Activated T-helper 1 cell treated with anti-CD3 and anti-CD28 coated beads, Interleukin-2, amount 50 U/mL, for 16 hours (primary cell): ENCODE results near the gene CLCF1.
A peak's percentile ranks its signal among the peaks of the same experiment; 100 is the strongest.

Source experiments
- DNase-seq, 2 donors: peaks; one replicate each; pipeline ENCODE4 v3.0.0-alpha.2; 2020; ENCODE audit warnings: low read depth in 1 of 2, low spot score in 1 of 2

Gene CLCF1

DNA sequence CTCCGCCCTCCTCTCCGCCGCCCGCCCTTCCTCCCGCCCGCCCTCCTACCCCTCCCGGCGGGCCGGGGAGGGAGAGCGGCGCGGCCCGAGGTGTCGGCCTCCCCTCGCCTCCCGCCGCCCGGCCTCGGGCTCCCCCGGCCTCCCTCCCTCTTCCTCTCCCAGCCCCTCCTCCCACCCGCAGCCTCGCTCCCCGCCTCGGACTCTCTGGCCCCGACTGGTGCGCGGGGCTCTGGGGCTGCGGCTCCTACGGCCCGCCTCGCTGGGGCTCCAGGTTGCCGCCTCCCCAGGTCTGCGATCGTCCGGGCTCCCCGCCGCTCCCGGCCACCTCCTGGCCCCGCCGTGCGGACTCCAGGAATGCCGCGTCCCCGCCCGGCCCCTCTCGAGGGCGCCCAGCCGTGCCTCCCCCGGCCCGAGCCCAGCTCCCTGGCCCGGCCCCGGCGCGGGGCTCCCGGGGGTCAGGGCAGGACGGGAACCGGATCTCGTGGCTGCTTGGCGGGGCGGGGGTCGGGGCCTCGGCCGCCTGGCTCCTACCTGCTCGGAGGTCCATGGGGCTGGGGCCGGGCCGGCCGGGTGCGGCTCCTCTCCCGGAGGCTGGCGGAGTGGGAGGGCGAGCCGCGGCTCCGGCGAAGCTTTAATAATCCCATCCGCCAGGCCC is at the start of gene CLCF1:
TSS of gene CLCF1 (minus strand) at position 606 of the 655 bp plus-strand sequence. CDS start at position 547, 59 bp downstream.
- DNase-seq = no peak

DNA sequence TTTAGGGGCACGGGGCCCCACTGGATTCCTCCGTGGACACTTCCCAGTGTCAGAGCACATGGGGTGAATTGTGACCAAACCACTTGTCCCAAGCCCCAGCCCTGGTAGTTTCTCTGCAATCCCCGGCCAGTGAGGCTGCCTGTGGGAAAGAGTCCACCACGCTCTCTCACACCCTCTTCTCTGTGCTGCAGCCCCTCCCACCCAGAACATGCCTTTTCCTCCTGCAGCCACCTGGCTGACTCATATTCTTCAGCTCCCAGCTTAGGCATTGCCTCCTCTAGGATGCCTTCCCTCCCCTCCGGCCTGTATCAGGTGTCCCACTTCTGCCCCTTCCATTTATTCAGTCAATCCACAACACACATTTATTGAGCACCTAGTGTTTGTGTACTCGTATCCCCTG is 49.5 kb upstream of the CLCF1 start:
- no peak for DNase-seq

DNA sequence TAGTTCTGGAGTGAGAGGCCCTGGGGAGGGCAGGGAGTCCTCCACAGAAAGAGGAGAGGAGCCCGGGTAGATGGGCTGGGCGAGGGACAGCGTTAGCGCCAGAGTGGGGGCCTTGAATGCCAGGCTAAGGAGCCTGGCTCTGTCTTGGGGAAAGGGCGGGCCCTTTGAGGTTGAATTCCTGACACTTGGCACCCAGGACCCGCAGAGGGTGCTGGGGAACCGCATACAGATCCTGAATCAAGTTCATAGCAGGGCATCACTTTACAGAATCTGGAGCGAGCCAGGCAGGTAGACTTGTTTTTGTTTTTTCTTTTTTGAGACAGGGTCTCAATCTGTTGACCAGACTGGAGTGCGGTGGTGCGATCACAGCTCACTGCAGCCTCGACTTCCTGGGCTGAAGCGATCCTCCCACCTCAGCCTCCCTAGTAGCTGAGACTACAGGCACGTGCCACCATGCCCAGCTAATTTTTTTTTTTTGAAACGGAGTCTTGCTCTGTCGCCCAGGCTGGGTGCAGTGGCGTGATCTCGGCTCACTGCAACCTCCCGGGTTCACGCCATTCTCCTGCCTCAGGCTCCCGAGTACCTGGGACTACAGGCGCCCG is 48.1 kb upstream of the CLCF1 start:
- DNase-seq = no peak

GRCh38 chr11:67420646-67421429 is 47.4 kb upstream of the CLCF1 start:
- peak; percentile 98 for DNase-seq

- DNase-seq = no peak
Observed at GRCh38 chr11:67420147-67420645, 46.8 kb upstream of the CLCF1 start.

DNA sequence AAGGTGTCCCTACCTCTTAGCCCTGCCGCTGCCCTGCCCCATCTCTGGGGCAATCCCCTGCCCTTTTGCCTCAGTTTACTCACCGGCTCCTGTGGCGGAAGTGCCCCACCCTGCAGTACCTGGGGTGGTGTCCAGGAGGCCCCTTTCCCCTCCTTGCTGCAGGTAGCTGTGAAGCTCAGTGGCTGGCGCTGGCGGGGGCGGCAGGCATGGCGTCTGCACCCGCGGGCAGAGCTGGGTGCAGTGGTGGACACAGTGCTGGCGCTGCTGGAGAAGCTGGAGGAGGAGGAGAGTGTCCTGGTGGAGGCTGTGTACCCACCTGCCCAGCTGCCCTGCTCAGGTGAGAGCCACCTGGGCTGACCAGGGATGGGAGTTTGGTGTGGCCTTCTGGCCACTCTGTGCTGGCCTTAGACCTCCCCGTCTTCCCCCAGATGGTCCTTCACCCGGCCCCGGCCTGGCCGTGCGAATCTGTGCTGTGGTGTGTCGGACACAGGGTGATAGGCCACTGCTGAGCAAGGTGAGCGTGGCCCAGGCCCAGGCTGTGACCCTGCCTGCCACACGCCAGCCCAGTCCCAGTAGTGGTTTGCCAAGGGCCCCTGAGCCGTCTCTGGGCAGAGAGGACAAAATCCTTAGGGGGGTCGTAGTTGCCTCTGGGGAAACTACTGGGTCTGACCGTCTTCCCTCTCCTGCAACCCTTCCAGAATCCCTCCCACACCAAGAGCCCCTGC is 46.1 kb upstream of the CLCF1 start:
- DNase-seq = no peak

GRCh38 chr11:67418476-67419281 is 45.3 kb upstream of the CLCF1 start:
- no peak for DNase-seq

DNA sequence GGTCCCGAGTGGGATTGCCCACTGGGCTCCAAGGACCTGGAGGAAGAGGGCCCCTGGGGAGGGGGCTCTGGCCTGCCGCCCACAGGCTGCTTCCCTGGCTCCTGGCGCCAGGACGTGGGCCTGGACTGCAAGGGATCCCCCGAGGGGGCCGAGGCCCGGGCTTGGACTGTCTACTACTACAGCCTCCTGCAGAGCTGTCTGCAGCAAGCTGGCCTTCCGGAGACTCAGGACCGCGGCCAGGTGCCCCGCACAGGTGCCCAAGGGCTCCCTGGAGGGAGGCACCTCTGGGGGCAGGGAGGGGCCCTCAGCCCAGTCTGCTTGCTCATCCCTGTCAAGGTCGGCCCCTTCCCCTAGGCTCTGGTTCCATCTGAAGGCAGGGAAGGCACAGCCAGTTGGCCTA is 44.0 kb upstream of the CLCF1 start:
- no peak for DNase-seq

GRCh38 chr11:67416416-67417335 is 43.3 kb upstream of the CLCF1 start:
- DNase-seq = peak; percentile 45 to 71

DNA sequence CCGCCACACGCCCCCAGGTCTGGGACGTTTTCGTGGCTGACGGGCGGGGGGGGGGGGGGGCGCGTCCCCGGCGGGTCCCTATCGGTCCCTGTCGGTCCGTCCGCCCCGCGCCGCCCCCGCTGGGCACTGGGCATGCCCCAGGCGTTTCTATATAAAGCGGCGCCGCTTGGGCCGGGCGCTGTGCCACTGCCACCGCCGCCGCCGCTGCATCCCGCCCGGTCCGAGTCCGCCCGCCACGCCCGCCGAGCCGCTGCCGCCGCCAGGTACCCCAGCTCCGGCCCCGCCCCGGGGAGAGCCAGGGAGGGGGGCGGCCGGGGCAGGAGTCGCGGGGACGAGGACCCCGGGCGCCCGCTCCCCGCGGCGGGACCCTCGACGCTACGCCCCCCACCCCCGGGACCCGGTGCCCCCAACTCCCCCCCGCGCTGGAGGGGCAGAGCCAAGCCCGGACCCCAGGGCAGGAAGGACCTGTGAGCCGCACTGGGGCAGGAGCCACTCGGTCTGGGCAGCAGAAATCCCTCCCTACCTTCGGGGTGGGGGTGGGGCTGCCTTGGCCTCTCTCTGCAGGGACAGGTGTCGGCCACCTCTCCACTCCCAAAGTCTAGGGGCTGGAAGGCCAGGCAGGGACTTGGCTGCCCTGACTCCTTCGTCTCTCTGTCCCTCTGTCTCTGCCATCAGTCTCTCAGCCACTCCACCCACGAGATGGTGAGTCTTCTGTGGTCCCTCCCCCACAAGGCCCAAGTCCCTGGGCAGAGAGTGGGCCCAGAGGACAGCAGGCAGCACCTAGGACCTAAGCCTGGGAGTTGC is 42.3 kb upstream of the CLCF1 start, which contains the start of gene CARNS1:
TSS of gene CARNS1 (plus strand) at position 178 of the 804 bp plus-strand sequence. CDS start at position 700, 522 bp downstream.
- no peak for DNase-seq

DNA sequence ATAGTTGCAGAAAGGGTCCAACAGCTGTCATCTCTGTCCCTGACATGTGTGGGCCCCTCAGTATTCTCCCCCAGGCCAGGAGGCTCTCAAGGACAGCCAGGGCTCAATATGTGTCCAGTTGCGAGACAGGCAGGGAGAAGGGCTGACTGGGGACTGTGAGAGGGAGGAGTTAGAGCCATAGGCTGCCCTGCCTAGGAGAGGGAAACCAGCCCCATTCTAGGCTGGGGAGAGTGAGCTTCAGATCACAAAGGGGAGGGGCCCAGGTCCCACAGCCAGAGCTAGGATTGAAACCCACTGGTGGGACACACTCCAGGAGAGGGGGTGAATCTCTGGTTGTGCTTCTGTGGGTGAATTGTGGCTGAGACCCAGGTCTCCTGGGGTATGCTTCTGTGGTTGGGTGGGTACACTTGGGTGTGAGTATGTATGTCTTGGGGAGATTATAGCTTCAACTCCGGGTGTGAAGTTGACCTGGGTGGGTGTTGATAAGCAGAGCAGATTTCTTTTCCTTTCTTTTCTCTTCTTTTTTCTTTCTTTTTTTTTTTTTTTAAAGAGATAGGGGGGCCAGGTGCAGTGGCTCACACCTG is 40.0 kb upstream of the CLCF1 start:
- no peak for DNase-seq

GRCh38 chr11:67412495-67413179 is 39.2 kb upstream of the CLCF1 start:
- DNase-seq = no peak

DNA sequence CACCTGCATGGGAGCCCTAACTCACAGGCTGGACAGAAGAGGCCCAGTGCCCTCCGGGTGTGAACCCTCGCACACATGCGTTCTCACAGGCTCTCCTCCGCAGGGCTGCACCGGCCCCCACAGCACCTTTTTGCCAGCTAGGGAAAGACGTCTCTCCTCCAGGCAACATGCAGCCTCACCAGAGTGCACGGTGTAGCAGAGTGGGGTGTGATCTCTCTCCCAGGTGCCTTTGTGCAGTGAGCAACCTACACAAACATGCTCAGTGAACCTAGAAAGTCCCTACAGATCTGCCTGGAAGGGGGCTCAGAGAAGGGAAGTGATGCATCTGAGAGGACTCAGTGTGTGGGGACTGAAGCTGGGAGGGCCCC is 38.4 kb upstream of the CLCF1 start:
- no peak for DNase-seq

- no peak for DNase-seq
Observed at GRCh38 chr11:67410984-67411784, 37.8 kb upstream of the CLCF1 start.

- DNase-seq = no peak
Observed at GRCh38 chr11:67410369-67410831, 37.0 kb upstream of the CLCF1 start.

DNA sequence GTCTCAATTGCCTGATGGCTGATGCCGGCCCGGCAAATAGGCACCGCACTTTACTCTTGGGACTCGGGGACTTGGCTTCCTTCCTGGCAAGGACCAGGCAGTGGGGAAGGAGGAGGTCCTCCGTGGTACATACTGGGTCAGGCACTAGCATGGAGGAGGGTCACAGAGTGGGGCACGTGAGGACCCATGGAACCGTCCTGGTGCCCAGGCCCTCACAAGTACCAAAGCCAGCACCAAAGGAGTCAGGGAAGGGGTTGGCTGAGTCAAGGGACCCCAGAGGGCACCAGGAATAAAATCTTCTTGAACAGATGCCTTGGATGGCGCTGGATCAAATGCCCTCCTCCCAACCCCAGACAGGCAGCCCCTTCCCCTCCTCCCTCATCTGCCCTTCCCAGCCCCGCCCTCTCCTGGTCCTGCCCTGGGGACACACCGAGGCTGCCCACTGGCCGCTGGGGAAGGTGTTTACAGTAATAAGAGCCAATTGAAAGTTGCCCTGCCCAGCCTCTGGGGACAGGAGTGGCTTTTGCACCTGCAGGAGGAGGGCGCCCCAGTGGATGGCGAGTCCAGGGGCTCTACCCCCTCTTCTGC is 36.5 kb upstream of the CLCF1 start:
- no peak for DNase-seq
